CD4-positive, alpha-beta T cell treated with Interleukin-15 for 1 hour (primary cell): Measurements from ENCODE around the gene ATF6B.
"Not testable (repeated sequence)": the region's sequence is repeated elsewhere in the genome, so short reads cannot be mapped to it uniquely, and the experiment has no call there.

Source experiments
- DNase-seq: peaks from one replicate; pipeline ENCODE4 v3.0.0-alpha.2; 2020

Gene ATF6B

GRCh38 chr6:32153564-32154513 is 25.8 kb upstream of the ATF6B start, which contains the start of gene PPT2:
Gene PPT2 (plus strand): TSS chr6:32154141. CDS start chr6:32154595, 454 bp downstream.
- peak; percentile 78 for DNase-seq

GRCh38 chr6:32152769-32153563 is 24.9 kb upstream of the ATF6B start:
- no peak for DNase-seq

GRCh38 chr6:32151863-32152768 is 24.1 kb upstream of the ATF6B start, which contains the start of gene PRRT1:
Gene PRRT1 (minus strand): TSS chr6:32151939. CDS start chr6:32151827, 112 bp downstream.
- DNase-seq = no peak

GRCh38 chr6:32151181-32151862 is 23.3 kb upstream of the ATF6B start:
- DNase-seq = no peak

- DNase-seq = no peak
These were observed 22.2 kb upstream of the ATF6B start for GRCh38 chr6:32149932-32150870.

GRCh38 chr6:32149092-32149755 is 21.2 kb upstream of the ATF6B start:
- peak; percentile 22 for DNase-seq

GRCh38 chr6:32148289-32149091 is 20.4 kb upstream of the ATF6B start:
- peak; percentile 76 for DNase-seq

GRCh38 chr6:32147401-32148132 is 19.5 kb upstream of the ATF6B start:
- DNase-seq = no peak

- no peak for DNase-seq
These were observed 18.6 kb upstream of the ATF6B start for GRCh38 chr6:32146687-32147086.

- DNase-seq = no peak
These were observed 18.2 kb upstream of the ATF6B start for GRCh38 chr6:32146287-32146686.

- DNase-seq = not testable (repeated sequence)
These were observed 16.2 kb upstream of the ATF6B start for GRCh38 chr6:32144238-32144637.

- DNase-seq = no peak
These were observed 12.5 kb upstream of the ATF6B start for GRCh38 chr6:32140420-32141046.

- DNase-seq = no peak
These were observed 11.5 kb upstream of the ATF6B start for GRCh38 chr6:32139590-32139989.

GRCh38 chr6:32137454-32137853 is 9.4 kb upstream of the ATF6B start:
- no peak for DNase-seq

GRCh38 chr6:32133786-32134185 is 5.7 kb upstream of the ATF6B start:
- no peak for DNase-seq

- no peak for DNase-seq
These were observed 4.1 kb upstream of the ATF6B start for GRCh38 chr6:32132110-32132509.

- DNase-seq = no peak
These were observed 3.4 kb upstream of the ATF6B start for GRCh38 chr6:32131439-32131948.
